Pancreas (tissue), 10 donors: ENCODE results near the gene GFI1B. TPM values are rescaled to one million over a fixed set of nuclear protein-coding genes. Genes with fewer than 3 reads are reported as not detected.

Experiments
- ATAC-seq, 4 donors: fragments of 200-7000 bp; cut with Tn5 transposase; one replicate each; pipeline versions ENCODE4 v1.8.0 to v1.9.1; 2020; ENCODE audit warnings: mild to moderate bottlenecking in 4 of 4, moderate library complexity in 4 of 4
- DNase-seq, 6 donors: peaks; one replicate each; pipeline ENCODE4 v3.0.0-alpha.2; 2020
- FAIRE-seq: peaks from 2 replicates; lab custom pipeline; 2012; peaks lifted over from hg19 to GRCh38; lab: Jason Lieb, UNC
- H3K27ac ChIP-seq, 4 donors: fragments of 200-600 bp; sonication (generic); 1 replicate in 3 of 4; 2 replicates in 1 of 4; pipeline versions ENCODE4 v1.5.0 to v1.8.0; 2020
- H3K27me3 ChIP-seq, 4 donors: fragments of 200-600 bp; one replicate each; pipeline ENCODE4 v1.8.0; 2021
- H3K36me3 ChIP-seq, 3 donors: fragments of 200-600 bp; sonication (generic) in 1 of 3; one replicate each; pipeline versions ENCODE4 v1.5.0 to v1.8.0; 2020 to 2021
- H3K4me1 ChIP-seq, 3 donors: fragments of 200-600 bp; one replicate each; pipeline ENCODE4 v1.8.0; 2021
- H3K4me3 ChIP-seq, 4 donors: fragments of 200-600 bp; sonication (generic) in 2 of 4; one replicate each; pipeline versions ENCODE4 v1.5.0 to v1.8.0; 2020 to 2021
- H3K9me3 ChIP-seq, 4 donors: fragments of 200-600 bp; one replicate each; pipeline ENCODE4 v1.8.0; 2021
- WGBS, 2 donors: extraction: QIAGEN DNeasy Blood & Tissue Kit; methylation state at CpG; one replicate each; pipeline ENCODE4 v1.1.7; 2013; 5-methylcytosine and 5-hydroxymethylcytosine counted together
- intact Hi-C, 3 donors: fragments of 100-400 bp; cut with DNase I; formaldehyde crosslinking; loops; one replicate each; pipeline versions ENCODE4 v1.11.1 to v1.14.2; 2022
- polyA plus RNA-seq, 2 donors: library from polyadenylated mRNA; stranded (reverse); fragments of 200-250 nt; gene quantifications; one replicate each; pipeline ENCODE4 v1.2.3, GENCODE V29; 2013
- total RNA-seq, 6 donors: library from RNA; stranded (reverse); fragmentation: NEBNext Ultra II Directional in 4 of 6; extraction: Animal tissue kit (Norgen Biotek cat#: 25700) in 4 of 6; gene quantifications; one replicate each; pipeline versions ENCODE4 v1.2.1 to v1.2.4, GENCODE V29; 2021 to 2023
- TF ChIP-seq, protein P1 (sequence below), 4 donors: fragments of 200-600 bp; sonication (generic) in 3 of 4; IDR thresholded peaks; one replicate each; pipeline versions ENCODE4 v1.5.0 to v1.8.0; 2021; ENCODE audit warnings: antibody characterized with exemption in 4 of 4
- donor health status: healthy with polysubstance abuse.
- donor health status: DM: no; HTN: no; CAD: no; lungs with moderate emphysema.
- donor health status: DM: no; HTN: no; CAD: no.
- donor health status: control.
- donor health status: control.
- donor health status: Bipolar disorder and iron deficiency.
- donor health status: DM: yes; HTN: yes; CAD: no.
- donor health status: DM: no; HTN: no; CAD: no.
- donor health status: DM: no; HTN: no; CAD: no.
- donor health status: DM: yes; HTN: yes; CAD: no.

The GFI1B gene
- total and polyA plus RNA-seq, 8 donors = 0.09 to 0.31 (median 0.14) TPM; not detected in 5

DNA sequence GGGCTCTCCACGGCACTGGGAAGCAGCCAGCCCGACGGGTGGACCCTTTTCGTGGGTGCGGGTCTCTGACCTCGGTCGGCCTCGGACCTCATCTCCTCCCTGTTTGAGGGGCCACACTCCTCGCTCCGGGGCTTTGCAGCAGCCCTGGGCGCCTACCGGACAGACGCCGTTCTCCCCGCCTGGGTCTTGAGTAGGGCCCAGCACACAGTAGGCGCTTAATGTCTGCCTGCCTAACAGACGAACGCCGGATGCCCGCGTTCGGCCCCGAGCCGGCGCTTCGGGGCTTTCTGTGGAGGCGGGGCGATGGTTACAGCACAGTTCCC lies 51.5 kb downstream of the GFI1B start:
- DNase-seq = peak in 1 of 6 donors; percentile 77
- ATAC-seq = peak in 3 of 4 donors; percentile 1 to 2 (median 1)
- WGBS, 2 donors = 0% methylated on average over 27 to 28 of the region's 28 CpGs
- H3K9me3 ChIP-seq = no peaks in the 10 kb centered on the region
- H3K36me3 ChIP-seq = no peaks in the 10 kb centered on the region
- peaks cover 11 to 21% (median 13%) of the 10 kb centered on the region in 3 donors for H3K4me1 ChIP-seq
- H3K4me3 ChIP-seq = peak overlapping the region; percentile 70 to 95 (median 89)
- TF ChIP-seq, protein P1, sequence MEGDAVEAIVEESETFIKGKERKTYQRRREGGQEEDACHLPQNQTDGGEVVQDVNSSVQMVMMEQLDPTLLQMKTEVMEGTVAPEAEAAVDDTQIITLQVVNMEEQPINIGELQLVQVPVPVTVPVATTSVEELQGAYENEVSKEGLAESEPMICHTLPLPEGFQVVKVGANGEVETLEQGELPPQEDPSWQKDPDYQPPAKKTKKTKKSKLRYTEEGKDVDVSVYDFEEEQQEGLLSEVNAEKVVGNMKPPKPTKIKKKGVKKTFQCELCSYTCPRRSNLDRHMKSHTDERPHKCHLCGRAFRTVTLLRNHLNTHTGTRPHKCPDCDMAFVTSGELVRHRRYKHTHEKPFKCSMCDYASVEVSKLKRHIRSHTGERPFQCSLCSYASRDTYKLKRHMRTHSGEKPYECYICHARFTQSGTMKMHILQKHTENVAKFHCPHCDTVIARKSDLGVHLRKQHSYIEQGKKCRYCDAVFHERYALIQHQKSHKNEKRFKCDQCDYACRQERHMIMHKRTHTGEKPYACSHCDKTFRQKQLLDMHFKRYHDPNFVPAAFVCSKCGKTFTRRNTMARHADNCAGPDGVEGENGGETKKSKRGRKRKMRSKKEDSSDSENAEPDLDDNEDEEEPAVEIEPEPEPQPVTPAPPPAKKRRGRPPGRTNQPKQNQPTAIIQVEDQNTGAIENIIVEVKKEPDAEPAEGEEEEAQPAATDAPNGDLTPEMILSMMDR (IDR thresholded peaks at IDR 0.05) = no peak
- H3K27ac ChIP-seq = peak overlapping the region; percentile 71 to 90 (median 84)
- FAIRE-seq = no peak
- intact Hi-C loops = no loop called here
- no peaks in the 10 kb centered on the region for H3K27me3 ChIP-seq

DNA sequence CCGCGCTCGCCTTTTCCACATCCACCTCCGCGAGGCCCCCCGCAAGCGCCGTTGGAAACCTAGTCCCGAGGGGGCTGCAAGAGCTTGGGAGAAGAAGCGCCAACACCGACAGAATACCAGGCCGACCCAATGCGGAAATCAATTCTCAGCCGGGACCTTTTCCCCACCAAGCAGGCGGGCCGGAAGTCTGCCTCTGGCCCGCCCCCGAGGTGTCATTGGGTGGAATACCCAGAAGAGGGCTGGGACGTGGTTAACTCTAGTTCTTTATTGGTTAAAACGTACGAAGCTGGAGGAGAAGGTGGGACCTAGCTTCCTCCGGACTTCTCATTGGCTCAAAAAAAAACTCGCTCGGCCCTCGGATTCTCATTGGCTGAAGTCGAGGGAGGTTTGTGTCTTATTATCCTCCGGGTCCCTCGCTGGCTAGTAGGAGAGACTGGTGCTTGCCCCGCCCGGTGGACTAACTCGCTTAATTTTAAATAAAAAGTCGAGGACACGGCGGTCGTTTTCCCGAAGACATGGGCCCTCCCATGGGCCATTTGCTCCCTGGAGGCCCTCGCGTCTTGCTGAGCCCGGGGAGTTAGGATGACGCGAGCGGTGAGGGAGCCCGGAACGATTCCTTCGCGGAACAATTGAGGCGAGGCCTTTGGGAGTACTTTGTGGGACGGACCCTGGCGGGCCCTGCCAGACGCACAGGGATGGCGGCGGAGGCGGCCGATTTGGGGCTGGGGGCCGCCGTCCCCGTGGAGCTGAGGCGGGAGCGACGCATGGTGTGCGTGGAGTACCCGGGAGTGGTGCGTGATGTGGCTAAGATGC lies 52.0 kb downstream of the GFI1B start, which contains the start of gene GTF3C5:
GTF3C5 (plus strand) TSS at position 681 of the 813 bp plus-strand sequence; CDS start at position 696, 15 bp downstream.
- H3K4me3 ChIP-seq = peak within 1 kb of the TSS; percentile 70 to 95 (median 89)
- peak within 1 kb of the TSS; percentile 71 to 90 (median 84) for H3K27ac ChIP-seq
- peaks cover 11 to 21% (median 13%) of the 10 kb centered on the region in 3 donors for H3K4me1 ChIP-seq
- no peaks in the 10 kb centered on the region for H3K36me3 ChIP-seq
- 0 to 1% methylated on average over 63 of the region's 63 CpGs for WGBS, 2 donors
- intact Hi-C loops = no loop called here
- DNase-seq (peak; percentile 87 to 94 (median 92)), FAIRE-seq (peak; percentile 96), ATAC-seq (peak; percentile 94 to 99 (median 96))
- no peaks in the 10 kb centered on the region for H3K9me3 ChIP-seq
- H3K27me3 ChIP-seq = no peaks in the 10 kb centered on the region
- TF ChIP-seq, protein P1 (IDR thresholded peaks at IDR 0.05) = no peak

DNA sequence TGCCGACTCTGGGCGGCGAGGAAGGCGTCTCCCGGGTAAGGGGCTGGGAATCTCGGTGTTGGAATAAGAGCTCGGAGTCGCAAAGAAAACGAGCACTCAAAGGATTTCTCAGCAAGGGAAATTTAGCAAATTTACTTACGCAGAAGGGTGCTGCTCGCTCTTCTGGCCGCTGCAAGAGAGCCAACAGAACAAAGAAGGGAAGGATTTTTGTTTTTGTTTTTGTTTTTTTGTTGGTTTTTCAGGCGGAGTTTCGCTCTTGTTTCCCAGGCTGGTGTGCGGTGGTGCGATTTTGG lies 52.6 kb downstream of the GFI1B start:
- Histone ChIP-seq H3K4me3 (peak overlapping the region; percentile 60 to 95 (median 89)), H3K27me3 (no peaks in the 10 kb centered on the region), H3K36me3 (no peaks in the 10 kb centered on the region), H3K27ac (peak overlapping the region; percentile 64 to 90 (median 84)), H3K4me1 (peaks cover 11 to 21% (median 13%) of the 10 kb centered on the region in 3 donors), H3K9me3 (no peaks in the 10 kb centered on the region)
- WGBS, 2 donors = 1% methylated on average over 16 of the region's 16 CpGs
- no peak for DNase-seq
- no peak for ATAC-seq
- TF ChIP-seq, protein P1 (IDR thresholded peaks at IDR 0.05) = no peak
- intact Hi-C loops = no loop called here
- FAIRE-seq = no peak

DNA sequence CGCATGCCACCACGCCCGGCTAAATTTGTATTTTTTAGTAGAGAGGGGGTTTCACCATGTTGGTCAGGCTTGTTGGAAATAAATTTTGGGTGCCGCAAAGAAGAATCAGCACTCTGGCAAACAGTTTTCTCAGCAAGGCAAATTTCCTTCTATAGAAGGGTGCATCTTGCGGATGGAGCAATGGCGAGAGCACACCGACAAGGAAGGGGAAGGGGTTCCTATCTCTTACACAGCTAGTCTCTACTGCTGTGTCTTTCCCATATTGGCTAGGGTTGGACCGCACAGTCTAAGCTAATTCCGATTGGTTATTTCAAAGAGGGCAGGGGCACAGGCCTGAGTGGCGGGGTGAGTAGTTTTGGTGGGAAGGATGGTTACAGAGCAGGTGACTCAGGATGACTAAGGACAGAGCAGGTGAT lies 53.0 kb downstream of the GFI1B start:
- TF ChIP-seq, protein P1 (IDR thresholded peaks at IDR 0.05) = no peak
- intact Hi-C loops = no loop called here
- Histone ChIP-seq H3K27ac (no peak overlapping the region), H3K27me3 (no peaks in the 10 kb centered on the region), H3K4me1 (peaks cover 11 to 21% (median 13%) of the 10 kb centered on the region in 3 donors), H3K4me3 (peak overlapping the region; percentile 60 to 95 (median 89)), H3K36me3 (no peaks in the 10 kb centered on the region), H3K9me3 (no peaks in the 10 kb centered on the region)
- ATAC-seq = no peak
- peak in 1 of 6 donors; percentile 11 for DNase-seq
- FAIRE-seq = no peak
- WGBS, 2 donors = 52 to 64% methylated on average over 10 of the region's 10 CpGs

DNA sequence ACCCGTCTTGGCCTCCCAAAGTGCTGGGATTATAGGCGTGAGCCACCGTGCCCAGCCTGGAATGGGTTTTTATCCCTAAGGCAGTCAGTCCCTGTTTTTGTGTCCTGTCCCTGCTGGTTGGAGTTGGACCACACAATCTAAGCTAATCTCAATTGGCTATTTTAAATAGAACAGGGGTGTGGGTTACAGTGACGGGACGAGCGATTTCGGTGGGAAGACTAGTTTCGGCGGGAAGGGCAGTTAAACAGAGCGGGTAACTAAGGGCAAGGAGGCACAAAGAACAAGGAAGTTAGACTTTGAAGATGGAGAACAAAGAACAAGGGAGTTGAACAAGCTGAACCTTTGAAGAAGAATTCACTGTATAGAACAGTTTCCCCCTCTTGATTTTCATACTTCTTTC lies 53.7 kb downstream of the GFI1B start:
- Histone ChIP-seq H3K4me3 (peak overlapping the region in 1 of 4 donors; percentile 87), H3K36me3 (no peaks in the 10 kb centered on the region), H3K27ac (no peak overlapping the region), H3K9me3 (no peaks in the 10 kb centered on the region), H3K27me3 (no peaks in the 10 kb centered on the region), H3K4me1 (peaks cover 11 to 21% (median 13%) of the 10 kb centered on the region in 3 donors)
- intact Hi-C loops = no loop called here
- ATAC-seq = no peak
- WGBS, 2 donors = 85 to 90% methylated on average over 10 of the region's 10 CpGs
- TF ChIP-seq, protein P1 (IDR thresholded peaks at IDR 0.05) = no peak
- FAIRE-seq = no peak
- DNase-seq = peak in 1 of 6 donors; percentile 11
